GM18508 (cell line): ENCODE measurements around the gene SDK1.

Source experiments
- ATAC-seq: cut with Tn5 transposase; IDR thresholded peaks from one replicate; pipeline ENCODE4 v1.9.1; 2021; ENCODE audit warnings: moderate number of reproducible peaks; ENCODE audit not compliant: insufficient read depth, unreplicated experiment

Gene SDK1

GRCh38 chr7:3327099-3327498 is 26.0 kb downstream of the SDK1 start:
- no peak for ATAC-seq

GRCh38 chr7:3327655-3328054 is 26.6 kb downstream of the SDK1 start:
- ATAC-seq: no peak

GRCh38 chr7:3332308-3332707 is 31.3 kb downstream of the SDK1 start:
- no peak for ATAC-seq

- ATAC-seq: no peak
These were observed 32.8 kb downstream of the SDK1 start for GRCh38 chr7:3333861-3334260.

GRCh38 chr7:3336042-3336665 is 35.1 kb downstream of the SDK1 start:
- no peak for ATAC-seq

- no peak for ATAC-seq
These were observed 37.1 kb downstream of the SDK1 start for GRCh38 chr7:3338161-3338560.

- no peak for ATAC-seq
These were observed 44.8 kb downstream of the SDK1 start for GRCh38 chr7:3345699-3346481.

- ATAC-seq: no peak
These were observed 48.1 kb downstream of the SDK1 start for GRCh38 chr7:3349126-3349525.

- no peak for ATAC-seq
These were observed 55.1 kb downstream of the SDK1 start for GRCh38 chr7:3356173-3356572.

- no peak for ATAC-seq
These were observed 57.9 kb downstream of the SDK1 start for GRCh38 chr7:3358991-3359390.

- no peak for ATAC-seq
These were observed 66.2 kb downstream of the SDK1 start for GRCh38 chr7:3367261-3367660.

GRCh38 chr7:3370068-3370830 is 69.2 kb downstream of the SDK1 start:
- ATAC-seq: no peak

- no peak for ATAC-seq
These were observed 69.9 kb downstream of the SDK1 start for GRCh38 chr7:3370921-3371320.

- no peak for ATAC-seq
These were observed 70.5 kb downstream of the SDK1 start for GRCh38 chr7:3371601-3372000.

- no peak for ATAC-seq
These were observed 73.2 kb downstream of the SDK1 start for GRCh38 chr7:3374239-3374638.

- ATAC-seq: no peak
These were observed 77.5 kb downstream of the SDK1 start for GRCh38 chr7:3378390-3379150.

GRCh38 chr7:3380034-3380433 is 79.0 kb downstream of the SDK1 start:
- ATAC-seq: no peak

GRCh38 chr7:3380886-3381685 is 80.0 kb downstream of the SDK1 start:
- no peak for ATAC-seq

GRCh38 chr7:3386423-3387190 is 85.6 kb downstream of the SDK1 start:
- no peak for ATAC-seq
